ENCODE measurements around the gene PAQR7.

PAQR7 gene

GRCh38 chr1:25875154-25875855, at the start of gene PAQR7:
Gene PAQR7, minus strand, starts transcription at chr1:25875708. Its CDS starts 11,869 bp downstream, at chr1:25863839.
- peak; percentile 26 for DNase-seq (ENCODE audit: low read depth, low spot score)

GRCh38 chr1:25924454-25924853, 48.9 kb upstream of the PAQR7 start:
- no peak for DNase-seq (ENCODE audit: low read depth, low spot score)

GRCh38 chr1:25922971-25923552, 47.6 kb upstream of the PAQR7 start:
- no peak for DNase-seq (ENCODE audit: low read depth, low spot score)

GRCh38 chr1:25922056-25922970, 46.8 kb upstream of the PAQR7 start:
- DNase-seq (ENCODE audit: low read depth, low spot score): no peak

GRCh38 chr1:25918615-25919014, 43.1 kb upstream of the PAQR7 start:
- DNase-seq (ENCODE audit: low read depth, low spot score): no peak

GRCh38 chr1:25917996-25918395, 42.5 kb upstream of the PAQR7 start:
- no peak for DNase-seq (ENCODE audit: low read depth, low spot score)

GRCh38 chr1:25916460-25916859, 41.0 kb upstream of the PAQR7 start:
- DNase-seq (ENCODE audit: low read depth, low spot score): no peak

GRCh38 chr1:25914074-25914995, 38.8 kb upstream of the PAQR7 start:
- DNase-seq (ENCODE audit: low read depth, low spot score): no peak

- DNase-seq (ENCODE audit: low read depth, low spot score): no peak
Measured at GRCh38 chr1:25913206-25913605, 37.7 kb upstream of the PAQR7 start.

GRCh38 chr1:25912076-25912831, 36.7 kb upstream of the PAQR7 start:
- no peak for DNase-seq (ENCODE audit: low read depth, low spot score)

- DNase-seq (ENCODE audit: low read depth, low spot score): no peak
Measured at GRCh38 chr1:25911162-25911561, 35.7 kb upstream of the PAQR7 start.

- no peak for DNase-seq (ENCODE audit: low read depth, low spot score)
Measured at GRCh38 chr1:25909040-25909439, 33.5 kb upstream of the PAQR7 start.

GRCh38 chr1:25908161-25908560, 32.7 kb upstream of the PAQR7 start:
- no peak for DNase-seq (ENCODE audit: low read depth, low spot score)

- no peak for DNase-seq (ENCODE audit: low read depth, low spot score)
Measured at GRCh38 chr1:25907601-25908000, 32.1 kb upstream of the PAQR7 start.

GRCh38 chr1:25906644-25907300, 31.3 kb upstream of the PAQR7 start:
- DNase-seq (ENCODE audit: low read depth, low spot score): no peak

GRCh38 chr1:25905680-25906643, 30.5 kb upstream of the PAQR7 start, which contains the start of gene STMN1:
Gene STMN1, minus strand, starts transcription at chr1:25906419. Its CDS starts 1,743 bp downstream, at chr1:25904676.
- peak; percentile 84 for DNase-seq (ENCODE audit: low read depth, low spot score)

GRCh38 chr1:25904943-25905679, 29.6 kb upstream of the PAQR7 start:
- DNase-seq (ENCODE audit: low read depth, low spot score): peak; percentile 88

GRCh38 chr1:25903986-25904385, 28.5 kb upstream of the PAQR7 start:
- DNase-seq (ENCODE audit: low read depth, low spot score): no peak
